ENCODE measurements around the gene DPF3.

The DPF3 gene

DNA sequence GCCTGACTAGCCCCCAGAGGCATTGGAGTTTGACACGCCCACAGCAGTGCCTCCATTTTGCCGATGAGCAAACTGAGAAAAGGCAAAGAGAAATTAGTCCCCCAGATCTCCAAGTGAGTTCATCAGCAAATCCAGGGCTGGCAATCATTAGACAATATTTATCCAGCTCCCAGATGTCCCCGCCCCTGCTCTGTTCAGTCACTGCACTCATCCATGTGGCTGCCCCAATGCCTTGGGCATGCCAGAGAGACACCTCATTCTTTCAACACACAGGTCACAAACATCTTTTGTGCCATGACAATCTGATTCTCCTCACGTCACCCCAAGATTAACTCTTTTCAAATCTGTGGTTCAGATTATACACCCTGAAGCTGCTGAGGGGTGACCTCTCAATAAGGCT lies 43.5 kb downstream of the DPF3 start:
- no peak overlapping the region for H3K4me3 ChIP-seq (ENCODE audit: low read length)
- no peak for DNase-seq (ENCODE audit: low read depth, low spot score)

DNA sequence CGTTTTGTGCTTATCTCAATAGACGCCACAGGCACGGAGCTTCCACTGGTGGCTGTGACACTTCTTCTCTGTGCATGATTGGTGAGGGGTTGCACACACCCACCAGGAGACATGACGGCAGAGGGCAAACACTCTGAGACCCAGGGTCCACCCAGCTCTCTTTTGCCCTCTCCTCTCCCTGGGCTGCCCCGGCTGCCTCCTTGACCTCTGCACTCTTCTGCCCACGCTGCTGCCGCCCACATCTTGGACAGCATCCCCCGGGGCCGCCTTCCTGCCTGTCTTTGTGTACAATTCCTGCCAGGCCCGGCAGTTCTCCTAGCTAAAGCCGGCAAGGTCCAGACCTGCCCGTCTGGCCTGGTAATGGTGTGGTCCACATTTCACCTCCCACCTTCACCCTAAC lies 44.7 kb downstream of the DPF3 start:
- no peak for DNase-seq (ENCODE audit: low read depth, low spot score)
- H3K4me3 ChIP-seq (ENCODE audit: low read length), result no peak overlapping the region

DNA sequence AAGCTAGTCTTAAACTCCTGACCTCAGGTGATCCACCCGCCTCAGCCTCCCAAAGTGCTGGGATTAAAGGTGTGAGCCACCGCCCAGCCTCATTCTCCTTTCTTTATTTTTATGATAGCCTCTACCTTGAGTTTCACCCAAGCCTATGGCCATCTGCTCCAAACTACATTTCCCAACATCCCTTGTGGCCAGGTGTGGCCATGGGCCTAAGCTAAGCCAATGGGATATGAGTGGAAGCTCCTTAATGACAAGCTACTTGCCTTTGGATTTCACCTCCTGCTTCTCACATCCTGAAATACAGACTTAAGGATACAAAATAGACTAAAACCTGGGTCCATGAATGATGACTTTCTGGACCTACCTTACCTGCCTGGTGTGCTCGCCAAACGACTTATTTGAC lies 46.2 kb downstream of the DPF3 start:
- H3K4me3 ChIP-seq (ENCODE audit: low read length), result no peak overlapping the region
- no peak for DNase-seq (ENCODE audit: low read depth, low spot score)

DNA sequence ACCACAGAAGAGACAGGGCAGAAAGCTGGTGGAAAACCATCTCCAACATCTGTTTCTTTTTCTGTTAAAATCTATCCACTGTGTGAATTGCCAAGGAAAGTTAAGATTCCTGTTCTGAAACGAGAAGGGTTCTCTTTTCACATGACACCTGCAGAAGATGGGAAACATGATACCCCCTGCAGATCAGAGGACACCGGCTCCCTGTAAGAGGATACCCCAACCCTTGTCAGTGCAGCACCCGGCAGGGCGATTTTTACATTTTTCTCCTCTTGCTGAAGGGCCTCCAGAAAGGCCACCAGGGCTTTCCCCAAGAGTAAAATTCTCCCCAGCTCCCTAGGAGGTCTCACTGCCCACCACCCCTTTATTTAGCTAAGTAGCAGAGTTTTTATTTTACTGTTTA lies 48.2 kb downstream of the DPF3 start:
- no peak overlapping the region for H3K4me3 ChIP-seq (ENCODE audit: low read length)
- no peak for DNase-seq (ENCODE audit: low read depth, low spot score)

DNA sequence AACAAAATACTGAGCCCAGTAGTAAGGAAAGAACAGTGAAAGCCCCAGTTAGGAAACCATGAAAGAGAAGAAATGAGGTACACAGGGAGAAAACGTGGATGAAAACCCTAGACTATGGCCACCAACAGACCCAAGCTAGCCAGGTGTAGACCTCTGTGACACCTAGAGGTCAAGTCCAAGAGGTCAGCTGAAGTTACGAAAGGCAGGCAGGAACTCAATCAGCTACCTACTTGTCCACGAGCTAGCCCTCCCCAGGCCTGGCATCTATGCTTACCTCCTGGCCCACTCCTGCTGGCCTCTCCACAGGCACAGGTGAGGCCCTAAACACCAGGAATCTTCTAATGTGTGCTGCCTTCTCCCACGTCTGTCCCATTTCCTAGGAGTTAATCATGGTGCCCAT lies 48.7 kb downstream of the DPF3 start:
- DNase-seq (ENCODE audit: low read depth, low spot score), result no peak
- H3K4me3 ChIP-seq (ENCODE audit: low read length), result no peak overlapping the region

DNA sequence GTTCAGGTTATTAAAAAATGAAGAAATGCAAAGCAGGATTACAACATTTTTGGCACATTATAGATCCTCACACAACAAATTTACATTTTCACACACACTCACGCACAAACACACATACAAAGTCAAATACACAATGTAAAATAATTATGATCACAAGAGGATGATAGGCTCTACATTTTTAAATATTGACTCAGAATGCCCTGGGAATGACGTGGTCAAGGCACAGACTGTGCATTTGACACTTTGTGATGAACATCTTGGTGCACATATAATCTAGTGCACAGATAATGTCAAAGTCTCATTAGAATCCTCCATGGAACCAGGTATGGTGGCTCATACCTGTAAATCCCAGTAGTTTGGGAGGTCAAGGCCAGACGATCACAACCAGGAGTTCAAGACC lies 49.4 kb downstream of the DPF3 start:
- no peak overlapping the region for H3K4me3 ChIP-seq (ENCODE audit: low read length)
- no peak for DNase-seq (ENCODE audit: low read depth, low spot score)

DNA sequence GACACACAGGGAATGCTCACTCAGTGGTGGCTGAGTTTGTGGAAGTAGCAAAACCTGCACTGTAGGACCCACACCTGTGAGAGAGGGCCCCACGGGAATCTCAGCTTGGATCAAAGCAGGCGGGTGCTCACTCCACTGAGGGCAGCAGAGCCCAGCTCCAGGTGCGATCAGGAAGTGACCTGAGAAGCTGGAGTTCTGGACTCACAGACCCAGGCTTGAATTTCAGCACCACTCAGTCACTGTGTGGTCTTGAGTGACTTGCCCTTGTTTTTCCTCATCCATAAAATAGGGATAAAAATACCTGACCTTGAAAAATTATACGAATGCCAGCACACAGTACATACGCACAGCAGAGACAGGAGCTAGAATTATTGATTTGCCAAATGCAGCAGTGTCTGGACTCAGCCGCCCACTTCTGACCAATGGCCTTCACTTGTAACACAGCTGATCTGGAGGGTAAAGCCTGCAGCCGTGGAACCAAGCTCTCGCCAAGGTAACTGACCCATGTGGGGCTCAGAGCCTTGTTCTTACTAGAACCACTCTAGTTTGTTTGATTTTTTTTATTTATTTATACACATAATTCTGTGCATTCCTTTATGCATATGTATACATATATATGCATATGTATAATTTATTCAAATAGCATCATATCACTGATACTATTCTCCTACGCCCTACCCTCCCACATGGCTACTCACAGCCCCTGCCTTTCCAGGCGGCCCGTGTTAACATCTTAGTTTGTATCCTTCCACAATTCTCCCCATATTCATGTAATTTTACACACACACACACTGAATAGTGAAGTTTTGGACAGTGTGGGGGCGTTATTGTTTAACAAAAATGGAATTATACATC lies 53.9 kb downstream of the DPF3 start:
- DNase-seq (ENCODE audit: low read depth, low spot score), result no peak
- H3K4me3 ChIP-seq (ENCODE audit: low read length), result no peak overlapping the region

DNA sequence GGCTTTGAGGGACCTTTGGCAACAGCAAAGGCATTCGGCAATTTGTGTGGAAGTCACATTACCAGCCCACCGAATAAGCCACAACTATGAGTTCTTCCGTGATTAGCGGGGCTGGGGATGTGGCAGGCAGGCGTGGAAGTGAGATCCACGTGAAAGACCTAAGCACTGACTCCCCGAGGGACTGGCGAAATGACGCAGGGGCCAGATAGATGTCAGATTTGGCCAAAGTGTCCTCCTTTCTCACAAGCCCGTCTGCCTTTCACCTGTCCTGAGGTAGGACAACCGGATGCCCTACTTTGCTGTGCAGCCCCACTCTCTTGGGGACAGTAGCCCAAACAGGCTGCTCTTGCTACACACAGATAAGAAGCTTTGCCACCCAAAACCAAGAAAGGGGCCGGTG lies 54.5 kb downstream of the DPF3 start:
- no peak overlapping the region for H3K4me3 ChIP-seq (ENCODE audit: low read length)
- DNase-seq (ENCODE audit: low read depth, low spot score), result no peak

DNA sequence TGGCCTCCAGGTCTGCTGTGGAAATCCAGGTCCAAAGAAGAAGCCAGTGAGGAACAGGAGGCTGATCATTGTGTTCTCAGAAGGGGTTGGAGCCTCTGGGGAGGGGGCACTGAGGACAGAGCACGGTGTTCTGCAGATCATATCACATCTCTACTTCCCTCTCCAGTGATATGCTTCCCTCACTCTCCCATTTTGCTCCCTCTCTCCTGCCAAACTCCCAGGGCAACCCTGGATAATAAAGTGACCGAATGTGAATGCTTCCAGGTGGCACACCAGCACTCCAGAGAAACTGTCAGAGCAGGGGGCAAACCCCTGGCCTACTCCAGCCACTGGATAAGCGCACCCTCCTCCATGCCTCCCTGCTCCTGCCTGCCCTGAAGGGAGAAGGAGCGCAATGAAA lies 57.8 kb downstream of the DPF3 start:
- H3K4me3 ChIP-seq (ENCODE audit: low read length), result no peak overlapping the region
- DNase-seq (ENCODE audit: low read depth, low spot score), result no peak

DNA sequence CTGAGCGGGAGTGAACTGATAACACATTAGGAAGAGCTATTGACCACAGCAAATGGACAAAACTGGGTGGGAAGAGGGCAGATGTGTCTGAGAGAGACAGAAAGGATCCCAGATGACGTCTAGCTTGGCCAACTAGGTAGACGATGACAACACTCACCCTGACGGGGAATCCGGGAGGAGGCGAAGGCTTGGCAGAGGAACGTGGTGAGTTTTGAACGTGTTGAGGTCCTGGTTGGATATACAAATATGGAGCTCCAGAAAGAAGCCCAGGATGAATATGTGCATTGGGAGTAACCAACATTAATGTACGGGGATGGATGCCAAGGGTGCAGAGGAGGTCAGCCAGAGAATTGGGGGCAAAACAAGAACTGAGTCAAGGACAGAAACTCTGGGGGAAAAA lies 60.7 kb downstream of the DPF3 start:
- no peak for DNase-seq (ENCODE audit: low read depth, low spot score)
- no peak overlapping the region for H3K4me3 ChIP-seq (ENCODE audit: low read length)

DNA sequence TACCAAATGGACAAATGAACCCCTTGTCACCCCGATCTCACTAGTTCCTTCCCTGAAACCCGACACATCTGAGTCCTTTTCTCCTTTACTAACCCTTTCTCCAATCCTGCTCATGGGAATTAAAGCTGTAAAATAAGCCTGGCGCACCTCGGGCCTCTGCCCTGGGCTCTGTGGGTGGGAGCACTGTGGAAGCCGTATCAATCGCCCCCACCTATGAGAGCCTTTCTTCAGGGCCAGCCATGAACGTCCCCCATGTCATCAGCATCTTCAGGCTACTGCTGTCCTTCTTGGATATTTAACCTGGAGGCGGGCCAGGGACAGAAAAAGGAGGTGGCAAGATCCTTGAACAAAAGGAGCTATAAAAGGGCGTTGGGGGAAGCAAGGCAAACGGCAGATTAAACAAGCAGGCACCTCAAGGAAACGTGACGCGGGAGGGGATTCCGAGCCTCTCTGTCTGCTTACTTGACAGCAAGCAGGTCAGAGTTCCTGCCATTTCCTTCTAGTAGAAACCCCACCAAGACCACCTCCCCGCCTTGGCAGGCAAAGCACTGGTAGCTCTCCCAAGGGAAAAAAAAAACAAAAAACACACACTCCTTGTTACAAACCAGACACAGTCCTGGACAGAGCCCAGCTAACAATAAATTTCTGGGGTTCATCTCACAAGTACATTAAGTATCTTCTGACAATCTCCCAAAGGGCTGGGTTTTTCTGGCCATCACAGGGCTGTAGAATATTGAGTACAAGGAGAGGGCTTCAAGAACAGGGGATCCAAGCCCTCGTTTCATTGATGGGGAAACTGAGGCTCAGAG lies 62.9 kb downstream of the DPF3 start:
- no peak for DNase-seq (ENCODE audit: low read depth, low spot score)
- no peak overlapping the region for H3K4me3 ChIP-seq (ENCODE audit: low read length)

DNA sequence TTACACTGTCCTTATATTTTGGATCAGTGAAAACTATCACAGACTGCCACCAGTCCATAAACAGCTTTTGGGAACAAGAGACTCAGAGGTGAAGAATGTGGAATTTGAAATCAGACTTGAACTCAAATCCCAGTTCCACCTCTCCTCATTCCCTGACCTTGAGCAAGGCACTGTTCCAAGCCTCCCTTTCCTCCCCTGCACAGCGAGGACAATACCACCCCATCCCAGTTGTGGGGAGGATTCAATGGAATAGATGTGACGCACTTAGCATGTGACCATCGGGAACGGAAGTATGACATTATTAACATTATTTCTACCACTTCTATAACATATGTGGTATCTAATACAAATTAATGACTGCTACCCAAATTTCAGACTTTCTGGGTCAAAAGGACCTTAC lies 63.5 kb downstream of the DPF3 start:
- no peak overlapping the region for H3K4me3 ChIP-seq (ENCODE audit: low read length)
- no peak for DNase-seq (ENCODE audit: low read depth, low spot score)

DNA sequence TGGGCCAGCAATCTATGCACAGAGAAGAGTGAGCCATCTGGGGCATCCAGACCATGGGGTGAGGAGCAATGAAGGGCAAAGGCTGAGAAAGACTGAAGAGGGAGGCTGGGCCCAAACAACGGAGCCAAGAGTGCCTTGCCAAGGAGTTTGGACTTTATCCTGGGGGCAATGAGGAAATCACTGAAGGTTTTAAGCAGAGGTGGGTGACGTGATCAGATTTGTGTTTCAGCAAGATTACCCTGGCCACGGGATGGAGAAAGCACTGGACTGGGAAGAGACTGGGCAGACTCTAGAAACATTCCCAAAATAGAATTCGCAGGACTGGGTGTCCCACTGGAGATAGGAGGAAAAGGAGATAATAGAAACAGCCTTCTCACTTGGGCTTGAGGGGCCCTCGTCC lies 65.3 kb downstream of the DPF3 start:
- H3K4me3 ChIP-seq (ENCODE audit: low read length), result no peak overlapping the region
- DNase-seq (ENCODE audit: low read depth, low spot score), result no peak

DNA sequence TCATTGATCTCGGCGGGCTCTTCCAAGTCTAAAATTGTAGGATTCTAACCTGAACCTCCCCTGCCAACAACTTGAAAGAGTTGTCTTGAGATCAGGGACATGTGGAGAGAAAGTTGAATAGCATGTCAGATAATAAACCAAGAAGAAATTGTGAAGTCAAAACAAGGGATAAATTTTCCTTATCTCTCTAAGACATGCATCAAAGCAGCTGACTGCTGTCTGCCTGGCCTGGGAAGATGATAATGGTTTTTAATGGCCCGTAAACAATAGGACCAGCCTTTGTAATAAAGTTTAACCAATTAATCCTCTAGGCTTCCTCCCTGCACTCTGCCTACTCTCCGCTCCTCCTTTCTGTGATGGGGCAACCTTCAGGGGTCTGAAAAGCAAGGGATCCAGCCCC lies 67.9 kb downstream of the DPF3 start:
- H3K4me3 ChIP-seq (ENCODE audit: low read length), result no peak overlapping the region
- no peak for DNase-seq (ENCODE audit: low read depth, low spot score)

DNA sequence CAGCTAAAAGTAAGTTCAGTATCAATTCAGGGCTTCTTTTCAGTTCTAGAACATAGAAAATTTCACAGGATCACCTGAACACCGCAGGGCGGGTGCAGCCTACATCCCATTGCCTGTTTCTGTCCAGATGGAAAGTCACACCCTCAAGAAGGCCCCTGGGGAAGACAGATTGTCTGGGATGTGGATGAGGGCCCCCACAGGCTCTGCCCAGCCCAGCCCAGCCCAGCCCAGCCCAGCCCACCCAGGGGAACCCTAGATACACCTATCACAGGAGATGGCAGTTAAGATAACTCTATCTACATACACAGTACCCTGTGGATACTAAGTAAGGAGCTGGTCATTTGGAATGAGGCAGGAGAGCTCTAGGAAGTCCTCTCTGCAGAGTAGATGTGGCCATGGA lies 68.4 kb downstream of the DPF3 start:
- no peak overlapping the region for H3K4me3 ChIP-seq (ENCODE audit: low read length)
- DNase-seq (ENCODE audit: low read depth, low spot score), result no peak

DNA sequence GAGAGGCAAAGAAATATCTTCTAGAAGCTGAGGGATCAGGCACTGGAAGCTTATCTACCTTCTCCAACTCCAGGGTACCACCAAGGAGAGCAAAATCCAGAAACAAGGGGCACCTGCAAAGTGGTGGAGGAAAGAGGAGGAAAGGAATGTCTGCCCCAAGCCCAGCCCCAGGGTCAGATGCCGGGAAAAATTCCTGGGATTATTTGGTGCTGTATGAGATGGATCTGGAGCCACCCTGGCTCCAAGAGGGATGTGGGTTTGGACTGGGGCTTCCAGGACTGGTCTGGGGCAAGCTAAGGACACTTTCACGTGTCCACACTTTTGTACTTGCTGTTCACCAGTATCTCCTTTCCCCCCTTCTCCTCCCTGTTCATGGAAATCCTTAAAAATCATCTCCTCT lies 69.8 kb downstream of the DPF3 start:
- H3K4me3 ChIP-seq (ENCODE audit: low read length), result no peak overlapping the region
- DNase-seq (ENCODE audit: low read depth, low spot score), result no peak

DNA sequence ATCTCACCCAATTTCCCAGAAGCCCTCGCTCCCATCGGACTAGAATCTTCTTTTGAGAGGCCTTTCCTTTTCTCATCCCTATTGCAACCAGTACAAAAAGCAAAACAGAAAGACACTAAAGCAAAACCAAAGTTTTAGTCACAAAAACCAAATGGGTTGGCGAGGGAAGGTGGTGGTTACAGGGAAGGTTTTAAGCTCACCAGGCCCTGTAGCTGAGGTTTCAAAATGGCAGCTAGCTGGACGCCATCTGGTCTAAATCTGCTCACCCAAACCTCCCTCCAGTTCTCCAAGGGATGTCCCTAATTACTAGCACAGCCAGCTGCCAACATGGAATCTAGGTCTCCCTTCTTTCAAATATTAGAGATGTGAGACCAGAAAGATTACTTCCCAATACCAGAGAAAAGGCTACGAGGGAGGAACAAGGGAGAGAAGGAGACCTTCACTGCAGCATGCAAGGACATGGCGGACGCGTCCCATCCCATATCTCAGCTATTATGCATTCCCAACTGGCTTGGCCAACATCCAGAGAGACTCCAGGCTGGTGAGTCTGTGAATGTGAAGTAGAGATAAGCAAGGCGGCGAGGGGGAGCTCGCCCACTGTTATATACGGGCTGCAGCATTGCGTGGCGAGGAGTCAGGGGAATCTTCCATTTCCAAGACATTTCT lies 70.8 kb downstream of the DPF3 start:
- no peak overlapping the region for H3K4me3 ChIP-seq (ENCODE audit: low read length)
- no peak for DNase-seq (ENCODE audit: low read depth, low spot score)

DNA sequence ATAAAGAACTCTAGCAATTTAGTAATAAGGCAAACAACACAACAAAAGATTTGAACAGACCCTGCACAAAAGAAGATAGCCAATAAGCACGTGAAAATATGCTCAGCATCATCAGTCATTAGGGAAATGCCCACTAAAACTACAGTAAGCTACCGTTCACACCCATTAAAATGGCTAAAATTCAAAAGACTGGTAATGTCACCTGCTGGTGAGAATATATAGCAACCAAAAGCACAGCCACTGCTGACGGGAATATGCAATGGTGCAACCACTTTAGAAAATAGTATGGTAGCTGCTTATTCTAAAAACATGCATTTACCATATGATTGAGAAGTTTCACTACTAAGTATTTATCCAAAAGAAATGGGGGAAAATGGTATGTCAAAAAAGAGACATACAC lies 74.9 kb downstream of the DPF3 start:
- no peak overlapping the region for H3K4me3 ChIP-seq (ENCODE audit: low read length)
- no peak for DNase-seq (ENCODE audit: low read depth, low spot score)

DNA sequence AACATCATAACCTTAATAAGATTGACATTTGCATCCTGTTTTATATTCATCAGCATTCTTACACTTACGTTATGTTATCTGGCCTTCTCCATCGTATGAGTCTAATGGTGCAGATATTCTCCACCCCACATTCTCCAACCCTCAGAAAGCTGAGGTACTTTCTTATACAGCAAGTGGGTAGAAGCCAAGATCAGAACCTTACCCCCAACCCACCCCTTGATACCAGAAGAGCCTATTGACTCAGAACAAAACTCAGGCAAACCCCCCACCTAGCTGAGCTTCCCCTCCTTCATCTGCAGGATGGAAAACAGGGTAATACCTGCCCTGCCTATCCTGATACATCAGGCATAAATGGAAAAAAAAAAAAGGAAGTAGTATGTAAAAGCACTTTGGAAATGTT lies 77.6 kb downstream of the DPF3 start:
- DNase-seq (ENCODE audit: low read depth, low spot score), result no peak
- no peak overlapping the region for H3K4me3 ChIP-seq (ENCODE audit: low read length)

DNA sequence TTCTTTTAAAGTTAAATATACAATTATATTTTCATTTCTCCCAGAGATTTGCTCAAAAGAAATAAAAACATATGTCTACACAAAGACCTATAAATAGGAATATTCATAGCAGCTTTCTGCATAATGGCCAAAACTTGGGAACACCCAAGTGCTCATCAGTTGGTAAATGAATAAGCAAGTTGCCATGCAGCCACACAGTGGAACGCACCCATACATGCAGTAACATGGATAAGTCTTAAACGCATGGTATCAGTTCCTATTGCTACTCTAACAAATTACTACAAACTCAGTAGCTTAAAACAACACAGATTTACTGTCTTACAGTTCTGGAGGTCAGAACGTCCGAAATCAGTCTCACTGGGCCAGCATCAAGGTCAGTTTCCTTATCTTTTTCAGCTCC lies 78.5 kb downstream of the DPF3 start:
- no peak for DNase-seq (ENCODE audit: low read depth, low spot score)
- no peak overlapping the region for H3K4me3 ChIP-seq (ENCODE audit: low read length)

Data from Jurkat, Clone E6-1 (cell line).